Measurements from ENCODE around the gene AGPAT4. TPM values are rescaled to one million over a fixed set of nuclear protein-coding genes. Genes with fewer than 3 reads are reported as not detected.

Gene AGPAT4
- total and polyA plus RNA-seq, 2 of the 4 experiments (the other 2 are of a cell fraction): 3.6 to 3.8 TPM

GRCh38 chr6:161215876-161216615, 57.8 kb downstream of the AGPAT4 start:
- Histone ChIP-seq H4K91ac (ENCODE audit: insufficient read depth, low read depth, low read length) (peak overlapping the region; percentile 53; the same call in 1 of the 2 replicates), H3K36me3 (ENCODE audit: control insufficient read depth, insufficient read depth, low read length) (peaks cover 1% of the 10 kb centered on the region; the same call in 1 of the 2 replicates), H2AK9ac (replicated peaks; ENCODE audit: low read depth, low read length, poor library complexity) (no peak overlapping the region), H2AK5ac (ENCODE audit: low read depth, low read length) (peak overlapping the region; percentile 73; the same call in 1 of the 2 replicates), H4K20me1 (ENCODE audit: insufficient read depth, low read length) (no peaks in the 10 kb centered on the region), H2BK15ac (ENCODE audit: low read depth, low read length) (peak overlapping the region; percentile 2; the same call in 1 of the 3 replicates), H2BK5ac (ENCODE audit: low read depth, low read length, poor library complexity, severe bottlenecking) (peak overlapping the region; percentile 84), H3K9me1 (ENCODE audit: insufficient read depth, low read length) (peaks cover 16% of the 10 kb centered on the region; the same call in 1 of the 2 replicates), H3K18ac (ENCODE audit: low read depth, low read length) (peak overlapping the region; percentile 40), H3K9me3 (ENCODE audit: control insufficient read depth, insufficient read depth, low read length) (no peaks in the 10 kb centered on the region), H3K27ac (ENCODE audit: insufficient read depth, low read length) (peak overlapping the region; percentile 23; the same call in 1 of the 2 replicates), H3K14ac (replicated peaks; ENCODE audit: low read depth, low read length) (0 out of 2 replicates have a peak overlapping the region, but pooled peaks have one; percentile 0), H3K27me3 (ENCODE audit: control insufficient read depth, insufficient read depth, low read length) (no peaks in the 10 kb centered on the region), H2BK120ac (ENCODE audit: low read depth, low read length) (peak overlapping the region; percentile 21; the same call in 1 of the 2 replicates), H3K4me2 (ENCODE audit: low read depth, low read length) (no peak overlapping the region), H3K79me1 (ENCODE audit: low read depth in 1 of 2, low read length in 2 of 2) (peaks cover 0 to 12% of the 10 kb centered on the region in 2 experiments; a peak in 3 of 4 replicates), H2BK20ac (ENCODE audit: low read depth, low read length) (peak overlapping the region; percentile 8), H3K4ac (ENCODE audit: low read depth, low read length) (0 out of 2 replicates have a peak overlapping the region, but pooled peaks have one; percentile 4), H4K8ac (ENCODE audit: low read depth in 2 of 2, low read length in 2 of 2) (0 out of 4 replicates have a peak overlapping the region, but pooled peaks of 1 of the 2 experiments have one; percentile 3), H3K9ac (ENCODE audit: low read depth, low read length) (no peak overlapping the region), H3K23ac (ENCODE audit: low read depth, low read length) (no peak overlapping the region), H3K56ac (ENCODE audit: extremely low read depth, insufficient read depth, low read length) (no peak overlapping the region), H3K4me3 (ENCODE audit: insufficient read depth, low read depth, low read length) (no peak overlapping the region), H2AFZ (replicated peaks; ENCODE audit: low read length, poor library complexity) (no peak overlapping the region), H3K4me1 (ENCODE audit: control insufficient read depth, insufficient read depth, low read length) (peaks cover 6% of the 10 kb centered on the region), H4K5ac (ENCODE audit: low read depth, low read length) (peak overlapping the region; percentile 34; the same call in 1 of the 2 replicates)
- DNase-seq: peak; percentile 71
- 95% methylated on average over 4 of the region's 13 CpGs; no CpG with 5 or more reads in 1 of the 2 experiments for WGBS, 2 experiments (ENCODE audit: extremely low coverage in 2 of 2, insufficient read length in 1 of 2)
- ATAC-seq (ENCODE audit: low read depth): no peak
- in situ Hi-C loops (cut with MboI; ENCODE audit: low sequenced_read_pairs) (no loop called here), dilution Hi-C loops (cut with HindIII; ENCODE audit: low sequenced_read_pairs, unreplicated experiment) (no loop called here), intact Hi-C loops (cut with micrococcal nuclease) (loop anchor here (1.0 kb wide), 1 partner anchor 41 kb away; no protein-coding TSS in a partner anchor)
- TF ChIP-seq BHLHE40 (IDR thresholded peaks at IDR 0.05; ENCODE audit: low read depth, low read length): no peak
- TF ChIP-seq POLR2A (IDR thresholded peaks at IDR 0.05; ENCODE audit: low read depth, low read length): peak; percentile 33; the same call in 1 of the 2 replicates
- TF ChIP-seq ELK1 (IDR thresholded peaks at IDR 0.05; ENCODE audit: borderline replicate concordance, low read depth, low read length): no peak
- no peak for TF ChIP-seq USF2 (IDR thresholded peaks at IDR 0.05; ENCODE audit: low read depth, low read length)
- ChIA-PET CTCF (interaction anchor here (0.8 kb wide), 1 partner anchor 11 kb away, joined by 5 read pairs; no protein-coding TSS in a partner anchor), POLR2A (ENCODE audit: unreplicated experiment) (no interaction called here)
- BruUV-seq (replicated peaks): no TSS peak
